ENCODE measurements around the gene SZT2.

SZT2 gene

DNA sequence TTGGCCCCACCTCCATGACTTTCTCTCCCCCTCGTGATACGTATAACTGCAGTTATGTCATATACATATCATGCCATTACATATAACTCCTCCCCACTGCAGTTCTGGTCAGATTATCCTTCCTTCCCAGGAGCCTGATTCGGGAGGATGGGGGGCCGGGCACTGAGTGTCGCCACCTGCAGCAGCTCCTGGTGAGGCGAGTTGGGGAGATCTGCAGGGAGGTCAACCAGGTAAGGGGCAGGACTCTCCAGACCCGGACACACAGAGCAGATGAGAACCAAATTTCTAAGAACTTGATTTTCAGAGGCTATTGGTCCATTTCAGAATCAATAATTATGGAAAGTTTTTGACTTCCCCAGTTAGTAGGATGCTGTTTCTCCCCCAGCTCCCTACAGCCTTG lies 44.6 kb downstream of the SZT2 start:
- Mint-ChIP-seq H3K27me3 (no peaks in the 10 kb centered on the region), H3K27ac (no peak overlapping the region), H3K9me3 (no peaks in the 10 kb centered on the region), H3K4me3 (no peak overlapping the region), H3K36me3 (ENCODE audit: low read depth) (peaks cover 98% of the 10 kb centered on the region), H3K4me1 (ENCODE audit: low read depth) (no peaks in the 10 kb centered on the region)
- no peak for DNase-seq

GRCh38 chr1:43435146-43436145 lies 45.7 kb downstream of the SZT2 start:
- Mint-ChIP-seq H3K27ac (peak overlapping the region; percentile 53), H3K9me3 (no peaks in the 10 kb centered on the region), H3K4me3 (no peak overlapping the region), H3K4me1 (ENCODE audit: low read depth) (no peaks in the 10 kb centered on the region), H3K27me3 (no peaks in the 10 kb centered on the region), H3K36me3 (ENCODE audit: low read depth) (peaks cover 98% of the 10 kb centered on the region)
- DNase-seq = no peak

DNA sequence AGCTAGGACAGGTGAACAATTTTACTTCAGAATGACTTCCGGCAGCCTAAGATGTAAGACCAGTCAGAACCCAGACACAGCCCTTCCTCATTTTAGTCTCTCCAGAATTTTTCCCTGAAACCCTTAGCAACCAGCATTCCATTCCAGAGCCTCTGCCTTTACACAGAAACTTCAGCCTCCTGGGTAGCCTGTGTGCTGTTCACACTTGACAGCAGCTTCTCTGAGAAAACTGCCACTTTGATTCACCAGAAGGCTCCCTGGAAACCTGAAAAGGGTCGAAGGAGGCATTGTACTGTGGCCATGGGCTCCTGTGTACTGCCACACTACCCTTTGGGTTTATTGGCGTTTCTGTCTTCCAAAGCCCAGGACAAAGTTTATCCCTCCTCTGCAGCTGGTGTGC lies 46.7 kb downstream of the SZT2 start:
- no peak overlapping the region for H3K4me3 Mint-ChIP-seq
- peaks cover 98% of the 10 kb centered on the region for H3K36me3 Mint-ChIP-seq (ENCODE audit: low read depth)
- DNase-seq = no peak
- no peak overlapping the region for H3K27ac Mint-ChIP-seq
- H3K4me1 Mint-ChIP-seq (ENCODE audit: low read depth) = no peaks in the 10 kb centered on the region
- H3K9me3 Mint-ChIP-seq = no peaks in the 10 kb centered on the region
- H3K27me3 Mint-ChIP-seq = no peaks in the 10 kb centered on the region

GRCh38 chr1:43437031-43437973 lies 47.6 kb downstream of the SZT2 start:
- no peaks in the 10 kb centered on the region for H3K9me3 Mint-ChIP-seq
- peak overlapping the region; percentile 22 for H3K27ac Mint-ChIP-seq
- no peak overlapping the region for H3K4me3 Mint-ChIP-seq
- peaks cover 96% of the 10 kb centered on the region for H3K36me3 Mint-ChIP-seq (ENCODE audit: low read depth)
- H3K4me1 Mint-ChIP-seq (ENCODE audit: low read depth) = no peaks in the 10 kb centered on the region
- no peak for DNase-seq
- H3K27me3 Mint-ChIP-seq = no peaks in the 10 kb centered on the region

DNA sequence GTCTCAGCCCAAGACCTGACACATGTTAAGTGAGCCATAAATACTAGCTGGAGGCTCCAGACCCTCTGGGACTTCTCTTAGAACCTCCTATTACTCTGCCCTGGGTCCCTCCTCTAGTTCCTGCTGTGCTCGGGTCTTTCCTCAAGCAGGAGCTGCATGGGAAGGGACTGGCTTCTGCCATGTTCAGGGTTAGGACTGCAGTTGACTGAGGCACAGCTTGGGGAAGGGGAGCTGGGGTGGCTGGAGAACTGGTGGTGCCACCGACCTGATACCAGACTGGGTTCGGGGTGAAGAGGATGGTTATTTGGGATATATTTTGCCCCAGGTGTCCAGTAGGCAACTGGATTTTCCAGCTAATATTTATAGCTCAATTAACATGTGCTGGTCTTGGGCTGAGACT lies 48.3 kb downstream of the SZT2 start:
- no peak for DNase-seq
- no peaks in the 10 kb centered on the region for H3K9me3 Mint-ChIP-seq
- no peaks in the 10 kb centered on the region for H3K27me3 Mint-ChIP-seq
- H3K4me1 Mint-ChIP-seq (ENCODE audit: low read depth) = no peaks in the 10 kb centered on the region
- peaks cover 96% of the 10 kb centered on the region for H3K36me3 Mint-ChIP-seq (ENCODE audit: low read depth)
- no peak overlapping the region for H3K27ac Mint-ChIP-seq
- H3K4me3 Mint-ChIP-seq = no peak overlapping the region

DNA sequence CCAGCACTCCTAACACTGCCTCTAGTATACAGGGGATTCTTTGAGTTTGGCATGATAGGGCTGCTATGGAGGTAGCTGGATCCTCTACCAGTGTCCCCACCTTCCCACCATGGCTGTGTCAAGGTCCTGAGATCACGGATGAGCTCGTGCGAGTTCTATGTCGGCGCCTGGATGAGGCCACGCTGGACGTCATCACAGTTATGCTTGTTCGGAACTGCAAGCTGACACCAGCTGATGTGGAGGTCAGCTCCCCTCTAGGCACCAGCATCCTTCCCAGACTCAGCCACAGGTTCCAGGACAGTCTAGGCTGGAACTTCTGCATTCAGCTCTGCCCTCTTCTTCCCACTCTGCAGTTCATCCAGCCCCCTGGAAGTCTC lies 48.9 kb downstream of the SZT2 start:
- Mint-ChIP-seq H3K9me3 (no peaks in the 10 kb centered on the region), H3K27me3 (no peaks in the 10 kb centered on the region), H3K4me1 (ENCODE audit: low read depth) (no peaks in the 10 kb centered on the region), H3K36me3 (ENCODE audit: low read depth) (peaks cover 96% of the 10 kb centered on the region), H3K27ac (no peak overlapping the region), H3K4me3 (no peak overlapping the region)
- DNase-seq = peak; percentile 14

- DNase-seq = peak; percentile 20
- Mint-ChIP-seq H3K36me3 (ENCODE audit: low read depth) (peaks cover 96% of the 10 kb centered on the region), H3K27me3 (no peaks in the 10 kb centered on the region), H3K4me3 (no peak overlapping the region), H3K9me3 (no peaks in the 10 kb centered on the region), H3K27ac (no peak overlapping the region), H3K4me1 (ENCODE audit: low read depth) (no peaks in the 10 kb centered on the region)
Measured at GRCh38 chr1:43438953-43439581, 49.4 kb downstream of the SZT2 start.

- H3K4me1 Mint-ChIP-seq (ENCODE audit: low read depth) = no peaks in the 10 kb centered on the region
- H3K27ac Mint-ChIP-seq = no peak overlapping the region
- no peaks in the 10 kb centered on the region for H3K9me3 Mint-ChIP-seq
- DNase-seq = peak; percentile 16
- peaks cover 96% of the 10 kb centered on the region for H3K36me3 Mint-ChIP-seq (ENCODE audit: low read depth)
- H3K27me3 Mint-ChIP-seq = no peaks in the 10 kb centered on the region
- H3K4me3 Mint-ChIP-seq = no peak overlapping the region
Measured at GRCh38 chr1:43439781-43440180, 50.1 kb downstream of the SZT2 start.

DNA sequence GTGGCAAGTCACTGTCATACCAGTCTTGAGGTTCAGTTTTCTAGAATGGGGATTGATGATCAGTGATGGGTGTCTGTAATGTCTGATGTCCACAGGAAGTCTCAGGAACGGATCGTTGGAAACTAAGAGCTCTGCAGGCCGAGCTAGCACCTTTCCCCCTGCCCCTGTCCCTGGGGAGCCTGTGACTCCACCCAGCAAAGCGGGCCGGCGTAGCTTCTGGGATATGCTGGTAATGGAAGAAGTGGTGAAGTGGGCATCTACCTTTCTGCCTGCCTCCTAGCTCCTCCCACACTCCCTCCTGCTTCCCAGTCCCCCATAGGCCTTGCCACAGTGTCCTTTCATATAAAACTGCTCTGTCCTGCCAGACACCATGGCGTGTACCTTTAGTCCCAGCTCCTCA lies 50.7 kb downstream of the SZT2 start:
- peaks cover 96% of the 10 kb centered on the region for H3K36me3 Mint-ChIP-seq (ENCODE audit: low read depth)
- H3K27ac Mint-ChIP-seq = peak overlapping the region; percentile 30
- H3K4me3 Mint-ChIP-seq = no peak overlapping the region

GRCh38 chr1:43441166-43441893 lies 51.6 kb downstream of the SZT2 start:
- Mint-ChIP-seq H3K9me3 (no peaks in the 10 kb centered on the region), H3K36me3 (ENCODE audit: low read depth) (peaks cover 98% of the 10 kb centered on the region), H3K4me3 (no peak overlapping the region), H3K27me3 (no peaks in the 10 kb centered on the region), H3K27ac (peak overlapping the region; percentile 30), H3K4me1 (ENCODE audit: low read depth) (no peaks in the 10 kb centered on the region)
- peak; percentile 19 for DNase-seq

More for the DNA sequence above, 50.7 kb downstream of the SZT2 start:
- DNase-seq = peak; percentile 13
- Mint-ChIP-seq H3K9me3 (no peaks in the 10 kb centered on the region), H3K27me3 (no peaks in the 10 kb centered on the region), H3K4me1 (ENCODE audit: low read depth) (no peaks in the 10 kb centered on the region)

- Mint-ChIP-seq H3K4me1 (ENCODE audit: low read depth) (no peaks in the 10 kb centered on the region), H3K9me3 (no peaks in the 10 kb centered on the region), H3K36me3 (ENCODE audit: low read depth) (peaks cover 98% of the 10 kb centered on the region), H3K4me3 (no peak overlapping the region), H3K27me3 (no peaks in the 10 kb centered on the region), H3K27ac (no peak overlapping the region)
- DNase-seq = peak; percentile 17
Measured at GRCh38 chr1:43441894-43442637, 52.4 kb downstream of the SZT2 start.

DNA sequence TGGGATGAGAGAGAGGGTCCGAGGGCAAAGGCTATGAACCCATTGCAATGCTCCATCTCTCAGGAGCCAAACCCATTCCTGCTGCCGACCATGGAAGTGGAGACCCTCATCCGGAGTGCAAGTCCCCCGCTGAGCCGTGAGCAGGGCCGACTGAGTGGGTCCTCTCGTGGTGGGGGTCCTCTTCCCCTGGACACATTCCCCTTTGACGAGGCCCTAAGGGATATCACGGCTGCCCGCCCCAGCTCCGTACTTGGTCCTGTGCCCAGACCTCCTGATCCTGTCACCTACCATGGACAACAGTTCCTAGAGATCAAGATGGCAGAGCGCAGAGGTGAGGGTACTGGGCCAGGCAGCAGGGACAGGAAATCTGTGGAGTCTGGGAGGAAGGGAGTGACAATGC lies 53.1 kb downstream of the SZT2 start:
- Mint-ChIP-seq H3K4me1 (ENCODE audit: low read depth) (no peaks in the 10 kb centered on the region), H3K9me3 (no peaks in the 10 kb centered on the region), H3K27ac (no peak overlapping the region), H3K4me3 (no peak overlapping the region), H3K27me3 (no peaks in the 10 kb centered on the region), H3K36me3 (ENCODE audit: low read depth) (peaks cover 98% of the 10 kb centered on the region)
- DNase-seq = peak; percentile 16

DNA sequence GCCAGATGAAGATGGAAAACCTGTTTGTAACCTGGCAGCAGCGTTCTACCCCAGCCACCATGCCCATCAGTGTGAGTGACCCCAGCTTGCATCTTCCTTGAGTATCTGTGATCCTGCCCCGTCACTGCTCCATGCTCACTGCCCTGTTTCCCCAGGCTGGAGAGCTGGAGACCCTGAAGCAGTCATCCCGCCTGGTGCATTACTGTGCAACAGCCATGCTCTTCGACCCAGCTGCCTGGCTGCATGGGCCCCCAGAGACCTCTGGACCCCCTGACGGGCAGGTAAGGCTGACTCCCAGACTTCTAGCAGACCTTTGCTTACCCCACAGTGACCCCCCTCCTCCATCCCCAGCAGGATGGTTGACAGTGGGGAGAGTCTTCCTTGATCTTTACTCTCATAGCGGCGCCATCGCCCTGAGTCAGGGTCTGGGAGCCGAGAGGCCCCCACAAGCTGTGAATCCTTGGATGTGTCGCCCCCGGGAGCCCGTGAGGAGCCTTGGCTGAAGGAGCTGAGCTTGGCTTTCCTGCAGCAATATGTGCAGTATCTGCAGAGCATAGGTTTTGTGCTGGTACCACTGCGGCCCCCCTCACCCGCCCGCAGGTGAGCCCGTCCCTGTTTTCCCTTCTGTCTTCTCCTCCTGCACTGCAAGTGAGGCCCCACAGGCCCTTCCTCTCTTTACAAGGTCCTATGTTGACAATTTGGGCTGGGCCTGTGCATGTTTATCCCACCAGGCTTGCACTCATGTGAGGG lies 53.7 kb downstream of the SZT2 start:
- H3K27me3 Mint-ChIP-seq = no peaks in the 10 kb centered on the region
- peaks cover 98% of the 10 kb centered on the region for H3K36me3 Mint-ChIP-seq (ENCODE audit: low read depth)
- no peak overlapping the region for H3K4me3 Mint-ChIP-seq
- H3K9me3 Mint-ChIP-seq = no peaks in the 10 kb centered on the region
- peak; percentile 24 for DNase-seq
- H3K4me1 Mint-ChIP-seq (ENCODE audit: low read depth) = no peaks in the 10 kb centered on the region
- H3K27ac Mint-ChIP-seq = no peak overlapping the region

Data from activated T-cell treated with anti-CD3 and anti-CD28 coated beads, Interleukin-2, amount 50 U/mL, for 24 hours (primary cell).